A549 (cell line): ENCODE data around the gene NRXN3. TPM values are rescaled to one million over a fixed set of nuclear protein-coding genes. Genes with fewer than 3 reads are reported as not detected.

Experiments
- ATAC-seq, 2 experiments: fragments of 200-7000 bp in 1 of 2; fragments of >200 bp in 1 of 2; cut with Nextera tagmentation in 1 of 2; cut with Tn5 transposase in 1 of 2; 3 replicates each; pipeline versions ENCODE4 v1.8.0 to v1.9.1; 2018 to 2020; ENCODE audit warnings: mild to moderate bottlenecking in 1 of 2, moderate library complexity in 1 of 2
- CTCF ChIA-PET: fragments of 300-600 bp; sonication (Branson Sonifier 250); formaldehyde crosslinking; extraction: SDS; loops from one replicate; lab custom pipeline; 2021; ENCODE audit warnings: antibody characterized with exemption, inconsistent platforms; lab: Yijun Ruan, JAX
- POLR2A ChIA-PET: fragments of 350-600 bp; formaldehyde crosslinking; extraction: SDS; loops from one replicate; lab custom pipeline; 2021; ENCODE audit warnings: antibody characterized with exemption, inconsistent platforms; lab: Yijun Ruan, JAX
- DNase-seq, 2 experiments: peaks; one replicate each; pipeline versions ENCODE4 v3.0.0 to v3.0.0-alpha.2; 2011 to 2016; ENCODE audit warnings: low read depth in 1 of 2, low spot score in 1 of 2
- FAIRE-seq: peaks from 2 replicates; lab custom pipeline; 2011; peaks lifted over from hg19 to GRCh38; lab: Jason Lieb, UNC
- H3K27ac ChIP-seq, 2 experiments: fragments of >200 bp; sonication (Bioruptor Twin); formaldehyde crosslinking; 3 replicates each; pipeline ENCODE4 v1.5.1; 2016 to 2017
- H3K4me1 ChIP-seq: fragments of >200 bp; sonication (Bioruptor Twin); formaldehyde crosslinking; 3 replicates; pipeline ENCODE4 v1.6.1; 2016
- H3K4me2 ChIP-seq: fragments of >200 bp; sonication (Bioruptor Twin); formaldehyde crosslinking; 3 replicates; pipeline ENCODE4 v1.6.1; 2016
- H3K4me3 ChIP-seq: fragments of >200 bp; sonication (Bioruptor Twin); formaldehyde crosslinking; 3 replicates; pipeline ENCODE4 v1.5.1; 2016
- H3K9me3 ChIP-seq: fragments of >200 bp; sonication (Bioruptor Twin); formaldehyde crosslinking; 3 replicates; pipeline ENCODE4 v1.6.1; 2016
- CBX8 ChIP-seq: fragments of 200-600 bp; sonication (generic); IDR thresholded peaks from 2 replicates; pipeline ENCODE4 v1.6.1; 2016
- FOSL2 ChIP-seq, 2 experiments: fragments of 450-650 bp in 1 of 2; fragments of >200 bp in 1 of 2; sonication (Bioruptor Twin) in 1 of 2; formaldehyde crosslinking; IDR thresholded peaks; 2 replicates each; pipeline versions ENCODE4 v1.5.0 to v1.6.1; 2016 to 2020; ENCODE audit warnings: mild to moderate bottlenecking in 1 of 2, moderate library complexity in 1 of 2
- FOXS1 ChIP-seq: fragments of 250-450 bp; sonication (Bioruptor Pico); IDR thresholded peaks from 2 replicates; pipeline ENCODE4 v1.5.0; 2020; ENCODE audit warnings: mild to moderate bottlenecking, moderate library complexity
- GATA3 ChIP-seq: IDR thresholded peaks from 2 replicates; pipeline ENCODE4 v1.6.1; 2012; ENCODE audit warnings: borderline replicate concordance
- HDAC2 ChIP-seq: fragments of 200-600 bp; sonication (generic); IDR thresholded peaks from 2 replicates; pipeline ENCODE4 v1.6.1; 2016
- KDM1A ChIP-seq: fragments of 200-600 bp; sonication (generic); IDR thresholded peaks from 2 replicates; pipeline ENCODE4 v1.6.1; 2016; ENCODE audit warnings: low read depth, mild to moderate bottlenecking
- MYC ChIP-seq: IDR thresholded peaks from 2 replicates; pipeline ENCODE4 v1.6.1; 2012; ENCODE audit warnings: mild to moderate bottlenecking, inconsistent platforms, low read length, improper control_type of control experiment, borderline replicate concordance
- RCOR1 ChIP-seq: fragments of 150-350 bp; IDR thresholded peaks from 2 replicates; pipeline ENCODE4 v1.6.1; 2014; ENCODE audit warnings: antibody characterized with exemption, low read length, low read depth
- RNF2 ChIP-seq: fragments of 200-600 bp; sonication (generic); IDR thresholded peaks from 2 replicates; pipeline ENCODE4 v1.6.1; 2016; ENCODE audit warnings: low read depth, mild to moderate bottlenecking, antibody characterized with exemption, moderate library complexity, borderline replicate concordance
- SMC3 ChIP-seq: fragments of >200 bp; sonication (Bioruptor Twin); formaldehyde crosslinking; IDR thresholded peaks from 3 replicates; pipeline ENCODE4 v1.6.1; 2018; ENCODE audit warnings: inconsistent platforms
- TFCP2L1 ChIP-seq: fragments of 250-450 bp; sonication (Bioruptor Pico); IDR thresholded peaks from 2 replicates; pipeline ENCODE4 v1.5.0; 2021; ENCODE audit warnings: mild to moderate bottlenecking
- ZFP36 ChIP-seq: fragments of 450-650 bp; IDR thresholded peaks from 2 replicates; pipeline ENCODE4 v1.6.1; 2014; ENCODE audit warnings: borderline replicate concordance; ENCODE audit not compliant: partially characterized antibody
- ZNF302 ChIP-seq: fragments of 250-450 bp; sonication (Bioruptor Pico); IDR thresholded peaks from 2 replicates; pipeline ENCODE4 v1.9.0; 2021; ENCODE audit warnings: inconsistent platforms, mild to moderate bottlenecking, moderate library complexity
- ZSCAN20 ChIP-seq: fragments of 250-450 bp; sonication (Bioruptor Pico); IDR thresholded peaks from 2 replicates; pipeline ENCODE4 v1.8.0; 2022; ENCODE audit warnings: mild to moderate bottlenecking, moderate library complexity
- WGBS: methylation state at CpG from one replicate; pipeline ENCODE4 v1.1.6; 2017; ENCODE audit errors: missing lambda C conversion rate; 5-methylcytosine and 5-hydroxymethylcytosine counted together
- polyA plus RNA-seq, 4 experiments: library from polyadenylated mRNA; depleted of rRNA in 3 of 4; stranded (reverse); fragments of >200 nt; fragmentation: RNase III in 1 of 4; extraction: RNeasy Plus Mini Kit Qiagen cat#74134 plus additional on column Dnase treatment in 1 of 4; gene quantifications; 2 replicates in 3 of 4; 3 replicates in 1 of 4; pipeline ENCODE4 v1.2.3, GENCODE V29; 2011 to 2017
- TF ChIP-seq, protein P1 (sequence below): IDR thresholded peaks from 2 replicates; pipeline ENCODE4 v1.6.1; 2012
- TF ChIP-seq, protein P2 (sequence below): IDR thresholded peaks from 2 replicates; pipeline ENCODE4 v1.6.1; 2012; ENCODE audit warnings: low read depth, borderline replicate concordance
- TF ChIP-seq, protein P3 (sequence below): fragments of >200 bp; sonication (Bioruptor Twin); formaldehyde crosslinking; IDR thresholded peaks from 3 replicates; pipeline ENCODE4 v1.6.1; 2016
- TF ChIP-seq, protein P4 (sequence below): fragments of 250-450 bp; sonication (Bioruptor Pico); IDR thresholded peaks from 2 replicates; pipeline ENCODE4 v1.5.0; 2021; ENCODE audit warnings: mild to moderate bottlenecking, moderate library complexity, borderline replicate concordance
- TF ChIP-seq, protein P5 (sequence below): fragments of 150-350 bp; IDR thresholded peaks from 2 replicates; pipeline ENCODE4 v1.6.1; 2014; ENCODE audit warnings: low read depth, mild to moderate bottlenecking, low read length
- TF ChIP-seq, protein P6 (sequence below): fragments of >200 bp; sonication (Bioruptor Twin); formaldehyde crosslinking; IDR thresholded peaks from 2 replicates; pipeline ENCODE4 v1.6.1; 2016

The NRXN3 gene
- polyA plus RNA-seq, 2 of the 4 experiments (the other 2 are of a cell fraction), result 0.62 to 2.3 TPM

DNA sequence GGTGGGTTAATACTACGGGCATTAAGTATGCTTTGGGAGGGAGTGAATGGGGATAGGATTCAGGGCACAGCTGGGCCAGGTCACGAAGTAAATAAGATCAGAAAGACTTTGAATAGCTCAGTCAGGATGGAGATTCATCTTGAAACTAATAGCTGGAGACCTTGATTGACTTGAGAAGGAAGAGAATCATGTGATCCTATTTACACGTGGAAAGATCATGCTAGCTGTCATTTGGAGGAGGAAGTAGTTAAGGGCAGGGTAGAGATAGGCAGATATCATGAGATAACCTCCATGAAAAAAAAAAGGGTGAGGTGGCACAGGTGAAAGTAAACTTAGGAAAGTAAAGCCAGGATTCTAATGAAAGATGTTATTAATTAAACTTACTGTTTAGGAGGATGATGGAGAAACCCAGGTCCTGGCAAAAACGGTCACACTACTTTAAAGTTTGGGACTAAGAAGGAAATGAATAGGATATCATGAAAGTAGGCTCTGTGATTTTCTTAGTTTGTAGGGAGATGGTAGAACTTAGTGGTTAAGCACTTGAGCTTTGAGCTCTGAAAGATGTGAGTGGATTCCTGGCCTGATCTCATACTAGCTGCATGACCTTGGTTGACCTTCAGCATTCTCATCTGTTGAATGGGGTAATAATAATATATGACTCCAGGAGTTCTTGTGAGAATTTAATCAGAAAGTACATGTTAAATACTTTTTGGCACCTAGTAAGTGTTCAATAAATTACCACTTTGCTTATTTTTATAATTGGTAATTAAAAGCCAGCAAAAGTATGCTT lies 439.0 kb downstream of the NRXN3 start:
- ChIA-PET CTCF (interaction anchor here (0.6 to 2.3 kb wide), 4 partner anchors 10 to 238 kb away, joined by 3 to 11 read pairs (median 7); no protein-coding TSS in a partner anchor), POLR2A (interaction anchor here (0.6 kb wide), 1 partner anchor 21 kb away, joined by 4 read pairs; no protein-coding TSS in a partner anchor)
- WGBS, result 5% methylated on average over 4 of the region's 4 CpGs
- TF ChIP-seq HDAC2 (no peak), MYC (no peak), TFCP2L1 (CRISPR knock-in tag) (no peak), RCOR1 (no peak), KDM1A (no peak), ZSCAN20 (no peak), FOXS1 (CRISPR knock-in tag) (no peak), RNF2 (no peak), SMC3 (no peak), CBX8 (no peak), ZNF302 (CRISPR knock-in tag) (no peak), GATA3 (no peak), FOSL2 (IDR thresholded peaks at IDR 0.05) (no peak), FOSL2 (CRISPR knock-in tag; IDR thresholded peaks at IDR 0.05) (no peak), ZFP36 (no peak)
- TF ChIP-seq, protein P1, sequence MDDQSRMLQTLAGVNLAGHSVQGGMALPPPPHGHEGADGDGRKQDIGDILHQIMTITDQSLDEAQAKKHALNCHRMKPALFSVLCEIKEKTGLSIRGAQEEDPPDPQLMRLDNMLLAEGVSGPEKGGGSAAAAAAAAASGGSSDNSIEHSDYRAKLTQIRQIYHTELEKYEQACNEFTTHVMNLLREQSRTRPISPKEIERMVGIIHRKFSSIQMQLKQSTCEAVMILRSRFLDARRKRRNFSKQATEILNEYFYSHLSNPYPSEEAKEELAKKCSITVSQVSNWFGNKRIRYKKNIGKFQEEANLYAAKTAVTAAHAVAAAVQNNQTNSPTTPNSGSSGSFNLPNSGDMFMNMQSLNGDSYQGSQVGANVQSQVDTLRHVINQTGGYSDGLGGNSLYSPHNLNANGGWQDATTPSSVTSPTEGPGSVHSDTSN, result no peak
- TF ChIP-seq, protein P2, sequence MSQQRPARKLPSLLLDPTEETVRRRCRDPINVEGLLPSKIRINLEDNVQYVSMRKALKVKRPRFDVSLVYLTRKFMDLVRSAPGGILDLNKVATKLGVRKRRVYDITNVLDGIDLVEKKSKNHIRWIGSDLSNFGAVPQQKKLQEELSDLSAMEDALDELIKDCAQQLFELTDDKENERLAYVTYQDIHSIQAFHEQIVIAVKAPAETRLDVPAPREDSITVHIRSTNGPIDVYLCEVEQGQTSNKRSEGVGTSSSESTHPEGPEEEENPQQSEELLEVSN, result no peak
- TF ChIP-seq, protein P3, sequence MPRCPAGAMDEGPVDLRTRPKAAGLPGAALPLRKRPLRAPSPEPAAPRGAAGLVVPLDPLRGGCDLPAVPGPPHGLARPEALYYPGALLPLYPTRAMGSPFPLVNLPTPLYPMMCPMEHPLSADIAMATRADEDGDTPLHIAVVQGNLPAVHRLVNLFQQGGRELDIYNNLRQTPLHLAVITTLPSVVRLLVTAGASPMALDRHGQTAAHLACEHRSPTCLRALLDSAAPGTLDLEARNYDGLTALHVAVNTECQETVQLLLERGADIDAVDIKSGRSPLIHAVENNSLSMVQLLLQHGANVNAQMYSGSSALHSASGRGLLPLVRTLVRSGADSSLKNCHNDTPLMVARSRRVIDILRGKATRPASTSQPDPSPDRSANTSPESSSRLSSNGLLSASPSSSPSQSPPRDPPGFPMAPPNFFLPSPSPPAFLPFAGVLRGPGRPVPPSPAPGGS, result no peak
- TF ChIP-seq, protein P4, sequence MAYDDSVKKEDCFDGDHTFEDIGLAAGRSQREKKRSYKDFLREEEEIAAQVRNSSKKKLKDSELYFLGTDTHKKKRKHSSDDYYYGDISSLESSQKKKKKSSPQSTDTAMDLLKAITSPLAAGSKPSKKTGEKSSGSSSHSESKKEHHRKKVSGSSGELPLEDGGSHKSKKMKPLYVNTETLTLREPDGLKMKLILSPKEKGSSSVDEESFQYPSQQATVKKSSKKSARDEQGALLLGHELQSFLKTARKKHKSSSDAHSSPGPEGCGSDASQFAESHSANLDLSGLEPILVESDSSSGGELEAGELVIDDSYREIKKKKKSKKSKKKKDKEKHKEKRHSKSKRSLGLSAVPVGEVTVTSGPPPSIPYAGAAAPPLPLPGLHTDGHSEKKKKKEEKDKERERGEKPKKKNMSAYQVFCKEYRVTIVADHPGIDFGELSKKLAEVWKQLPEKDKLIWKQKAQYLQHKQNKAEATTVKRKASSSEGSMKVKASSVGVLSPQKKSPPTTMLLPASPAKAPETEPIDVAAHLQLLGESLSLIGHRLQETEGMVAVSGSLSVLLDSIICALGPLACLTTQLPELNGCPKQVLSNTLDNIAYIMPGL (CRISPR knock-in tag), result no peak
- TF ChIP-seq, protein P5, sequence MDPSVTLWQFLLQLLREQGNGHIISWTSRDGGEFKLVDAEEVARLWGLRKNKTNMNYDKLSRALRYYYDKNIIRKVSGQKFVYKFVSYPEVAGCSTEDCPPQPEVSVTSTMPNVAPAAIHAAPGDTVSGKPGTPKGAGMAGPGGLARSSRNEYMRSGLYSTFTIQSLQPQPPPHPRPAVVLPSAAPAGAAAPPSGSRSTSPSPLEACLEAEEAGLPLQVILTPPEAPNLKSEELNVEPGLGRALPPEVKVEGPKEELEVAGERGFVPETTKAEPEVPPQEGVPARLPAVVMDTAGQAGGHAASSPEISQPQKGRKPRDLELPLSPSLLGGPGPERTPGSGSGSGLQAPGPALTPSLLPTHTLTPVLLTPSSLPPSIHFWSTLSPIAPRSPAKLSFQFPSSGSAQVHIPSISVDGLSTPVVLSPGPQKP, result no peak
- TF ChIP-seq, protein P6, sequence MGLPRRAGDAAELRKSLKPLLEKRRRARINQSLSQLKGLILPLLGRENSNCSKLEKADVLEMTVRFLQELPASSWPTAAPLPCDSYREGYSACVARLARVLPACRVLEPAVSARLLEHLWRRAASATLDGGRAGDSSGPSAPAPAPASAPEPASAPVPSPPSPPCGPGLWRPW, result no peak
- H3K27ac ChIP-seq, result no peak overlapping the region
- DNase-seq (no peak), FAIRE-seq (no peak), ATAC-seq (no peak)
- H3K9me3 ChIP-seq, result no peaks in the 10 kb centered on the region
- no peaks in the 10 kb centered on the region for H3K4me1 ChIP-seq
- H3K4me2 ChIP-seq, result no peak overlapping the region
- no peak overlapping the region for H3K4me3 ChIP-seq
